ENCODE results near the gene ZFHX3.
"Not testable (repeated sequence)": the region's sequence is repeated elsewhere in the genome, so short reads cannot be mapped to it uniquely, and the experiment has no call there.

ZFHX3 gene

DNA sequence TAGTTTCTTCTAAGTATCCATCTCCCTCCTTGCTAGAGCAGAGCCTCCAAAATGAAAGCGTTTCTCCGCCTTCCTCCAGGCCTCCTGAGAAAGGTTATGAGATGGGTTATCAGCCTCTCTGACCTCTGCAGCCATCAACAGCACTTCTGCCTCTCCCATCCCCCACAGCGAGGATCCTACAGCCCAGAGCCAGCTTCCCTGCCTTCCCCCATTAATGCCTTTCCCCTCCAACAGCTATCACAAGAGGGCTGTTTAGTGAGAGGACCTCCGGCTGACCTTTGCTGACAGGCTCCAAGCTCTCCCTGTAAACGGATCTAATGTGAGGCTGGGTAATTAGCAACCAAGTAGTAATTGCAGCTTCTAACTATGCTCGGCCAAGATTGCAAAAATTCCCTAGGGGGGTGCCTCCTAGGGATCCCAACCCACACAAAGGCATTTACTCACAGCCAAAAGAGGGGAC, 55.8 kb downstream of the ZFHX3 start:
- DNase-seq: no peak

DNA sequence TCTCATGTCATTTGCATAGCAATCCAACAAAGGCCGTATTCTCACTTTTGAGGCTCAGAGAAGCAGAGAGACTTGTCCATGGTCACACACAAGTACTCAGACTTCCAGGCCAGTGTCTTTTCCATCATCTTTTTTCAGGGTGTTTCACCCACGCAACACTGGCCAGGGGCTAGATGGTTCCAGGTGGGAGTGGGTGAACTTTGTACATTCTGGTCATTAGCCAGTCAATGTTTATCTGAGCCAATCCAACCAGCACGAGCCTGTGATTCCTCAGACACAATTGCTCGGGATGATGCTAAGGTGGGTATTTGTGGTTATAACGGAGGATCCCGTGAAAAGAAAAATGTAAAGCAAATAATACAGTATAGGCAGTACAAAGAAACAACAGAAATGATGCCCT, 56.3 kb downstream of the ZFHX3 start:
- DNase-seq: no peak

DNA sequence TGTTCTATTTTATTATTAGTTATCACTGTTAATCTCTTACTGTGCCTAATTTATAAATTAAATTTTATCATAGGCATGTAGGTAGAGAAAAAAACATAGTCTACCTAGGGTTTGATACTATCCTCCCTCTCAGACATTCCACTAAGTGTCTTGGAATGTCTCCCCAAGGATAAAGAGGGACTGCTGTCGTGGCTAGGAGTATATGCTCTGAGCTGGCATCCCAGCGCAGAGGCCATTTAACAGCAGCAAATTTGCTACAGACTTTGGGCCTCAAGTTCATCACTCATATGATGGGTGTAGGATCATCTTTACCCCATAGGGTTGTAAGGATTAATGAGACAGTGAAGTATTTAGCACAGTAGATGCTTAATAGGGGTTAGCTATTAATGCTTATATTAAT, 56.7 kb downstream of the ZFHX3 start:
- no peak for DNase-seq

DNA sequence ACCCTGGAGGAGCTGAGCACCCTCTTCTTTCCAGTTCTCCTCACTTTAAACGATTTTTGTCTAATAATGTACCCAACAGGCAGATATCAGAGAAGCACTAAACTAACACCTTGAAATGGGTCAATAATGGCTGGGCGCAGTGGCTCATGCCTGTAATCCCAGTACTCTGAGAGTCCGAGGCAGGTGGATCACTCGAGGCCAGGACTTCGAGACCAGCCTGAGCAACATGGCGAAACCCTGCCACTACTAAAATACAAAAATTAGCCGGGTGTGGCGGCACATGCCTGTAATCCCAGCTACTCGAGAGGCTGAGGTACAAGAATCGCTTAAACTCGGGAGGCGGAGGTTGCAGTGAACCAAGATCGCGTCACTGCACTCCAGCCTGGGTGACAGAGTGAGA, 57.4 kb downstream of the ZFHX3 start:
- DNase-seq: no peak

DNA sequence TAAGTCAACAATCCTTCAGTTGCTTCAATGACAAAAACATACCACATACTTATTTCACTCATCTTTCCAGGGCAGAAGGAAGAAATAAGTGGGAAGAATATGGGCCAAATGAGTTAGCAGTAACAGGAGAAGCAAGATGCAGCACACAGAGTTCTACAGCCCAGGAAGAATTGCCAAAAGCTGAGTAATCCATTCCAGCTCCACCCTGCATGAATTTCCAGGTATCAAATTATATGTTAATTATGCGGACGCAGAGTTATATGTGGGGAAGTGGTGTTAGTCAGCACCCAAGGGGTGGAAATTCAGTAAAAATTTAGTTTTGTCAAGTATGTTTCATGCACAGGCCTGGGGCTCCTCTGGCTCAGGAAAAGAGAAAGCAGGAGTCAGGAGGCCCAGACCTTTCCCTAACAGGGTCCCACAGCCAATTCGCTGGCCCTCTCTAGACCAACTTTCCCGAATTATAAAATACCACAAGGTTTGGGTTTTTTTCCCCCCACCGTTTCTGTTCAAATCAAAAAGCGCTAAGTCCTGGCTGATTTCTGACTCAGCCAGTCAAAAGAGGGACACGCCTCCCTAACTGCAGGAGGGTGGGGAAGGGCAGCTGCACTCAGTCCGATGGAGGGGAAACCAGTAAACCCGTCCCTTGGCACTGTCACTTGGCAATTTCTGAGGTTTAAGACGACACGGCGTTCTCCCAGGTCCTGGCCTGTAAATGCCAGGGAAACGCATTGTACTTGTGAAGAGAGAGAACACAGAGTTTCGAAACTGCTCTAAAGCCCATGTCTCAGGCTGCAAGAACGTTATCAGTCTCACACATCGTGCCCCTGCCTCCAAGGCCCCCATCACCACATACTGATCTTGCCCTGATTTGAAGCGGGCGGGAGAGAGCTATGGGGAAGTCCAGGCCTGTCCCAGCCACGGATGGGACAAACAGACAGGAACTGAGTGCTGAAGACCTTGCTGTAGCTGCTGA, 58.1 kb downstream of the ZFHX3 start:
- DNase-seq: no peak

DNA sequence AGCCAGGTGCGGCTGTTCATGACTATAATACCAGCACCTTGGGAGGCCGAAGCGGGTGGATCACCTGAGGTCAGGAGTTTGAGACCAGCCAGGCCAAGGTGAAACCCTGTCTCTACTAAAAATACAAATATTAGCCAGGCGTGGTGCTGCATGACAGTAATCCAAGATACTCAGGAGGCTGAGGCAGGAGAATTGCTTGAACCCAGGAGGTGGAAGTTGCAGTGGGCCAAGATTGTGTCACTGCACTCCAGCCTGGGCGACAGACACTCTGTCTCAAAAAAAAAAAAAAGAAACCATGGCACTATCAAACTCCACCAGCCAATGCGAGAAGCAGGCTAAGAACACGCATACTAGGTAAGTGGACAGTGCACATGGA, 58.7 kb downstream of the ZFHX3 start:
- not testable (repeated sequence) for DNase-seq

DNA sequence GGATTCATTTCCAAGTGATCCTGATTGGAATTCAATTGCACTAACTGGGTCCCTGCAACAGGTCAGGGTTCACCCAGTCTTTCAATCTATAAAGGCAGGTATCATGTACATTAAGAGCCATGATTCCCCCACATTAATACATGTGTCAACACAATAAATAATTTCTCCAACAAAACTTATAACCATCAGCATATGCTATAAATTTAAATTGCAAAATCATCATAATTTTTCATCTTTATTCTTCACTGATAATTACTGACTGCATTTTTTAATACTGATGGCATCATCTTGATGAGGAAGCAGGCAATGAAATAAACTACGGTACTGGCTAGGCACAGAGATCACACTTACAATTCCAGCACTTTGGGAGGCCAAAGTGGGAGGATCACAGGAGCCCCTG, 59.4 kb downstream of the ZFHX3 start:
- DNase-seq: no peak

DNA sequence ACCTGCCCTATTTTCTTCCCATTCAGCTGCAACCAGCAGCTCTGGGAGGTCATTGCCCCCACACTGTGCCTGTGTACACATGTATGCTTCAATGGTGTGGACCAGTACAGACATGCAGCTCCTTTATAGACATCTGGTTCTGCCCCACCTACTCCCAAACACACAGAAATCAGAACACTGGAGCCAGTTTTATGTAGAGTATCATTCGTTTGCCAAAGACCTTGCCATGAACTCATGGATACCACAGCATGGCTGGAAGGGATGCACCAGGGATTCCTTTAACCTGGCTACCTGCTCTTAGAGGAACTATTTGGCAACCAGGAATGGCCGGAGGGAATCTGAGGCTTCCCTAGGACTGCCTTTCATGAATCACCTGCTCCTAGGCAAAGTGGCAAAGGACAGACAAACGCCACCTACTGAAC, 60.4 kb downstream of the ZFHX3 start:
- no peak for DNase-seq

DNA sequence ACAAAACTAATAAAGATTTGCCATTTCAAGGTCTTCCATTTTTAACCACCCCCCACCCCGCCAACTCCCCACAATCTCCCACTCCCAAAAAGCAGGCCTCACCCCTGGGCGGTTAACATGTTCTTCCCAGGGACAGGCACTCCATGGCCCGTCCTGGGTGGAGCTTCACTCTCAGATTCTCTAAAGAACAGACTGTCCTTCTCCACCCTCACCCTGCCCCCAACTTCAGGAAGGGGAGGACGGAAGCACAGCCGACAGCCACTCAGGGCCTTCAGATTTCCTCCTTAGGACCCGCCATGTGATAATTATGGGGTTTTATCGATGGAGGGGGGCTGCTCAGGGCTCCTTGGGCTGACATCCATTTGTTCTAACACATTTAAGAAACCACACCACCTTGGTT, 61.9 kb downstream of the ZFHX3 start:
- no peak for DNase-seq

DNA sequence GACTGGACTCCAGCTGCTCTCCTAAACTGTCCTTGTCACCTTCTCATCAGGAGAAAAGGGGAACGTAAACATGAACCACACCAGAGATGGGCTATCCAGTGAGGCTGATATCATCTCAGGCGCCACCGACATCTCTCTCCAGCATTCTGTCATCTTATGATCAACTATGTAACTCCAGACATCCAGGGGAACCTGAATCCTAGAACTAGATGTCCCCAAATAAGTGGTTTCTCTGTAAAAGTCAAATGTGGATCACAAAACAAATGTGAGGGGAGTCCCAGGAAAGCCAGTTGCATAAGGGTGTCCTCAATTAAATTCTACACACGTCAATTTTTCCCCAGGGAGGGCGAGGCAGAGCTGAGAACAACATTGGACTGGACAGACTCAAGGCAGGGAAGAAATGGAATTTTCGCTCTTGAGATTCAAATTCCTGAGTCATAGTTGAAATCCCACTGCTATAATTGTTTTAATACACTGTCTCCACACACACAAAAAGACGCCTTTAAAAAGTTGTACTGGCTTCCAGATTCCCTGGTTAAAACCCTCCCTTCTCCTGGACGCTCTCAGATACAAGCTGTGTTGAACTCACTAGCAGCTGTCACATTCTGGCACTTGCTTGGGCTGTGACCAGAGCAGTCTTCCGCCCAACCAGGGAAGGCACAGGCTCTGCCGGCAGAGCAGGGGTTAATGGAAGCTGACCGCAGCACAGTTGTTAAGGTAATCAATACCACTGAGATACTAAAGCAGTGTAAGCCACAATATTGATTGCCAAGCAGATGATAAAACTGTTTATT, 62.6 kb downstream of the ZFHX3 start:
- no peak for DNase-seq

DNA sequence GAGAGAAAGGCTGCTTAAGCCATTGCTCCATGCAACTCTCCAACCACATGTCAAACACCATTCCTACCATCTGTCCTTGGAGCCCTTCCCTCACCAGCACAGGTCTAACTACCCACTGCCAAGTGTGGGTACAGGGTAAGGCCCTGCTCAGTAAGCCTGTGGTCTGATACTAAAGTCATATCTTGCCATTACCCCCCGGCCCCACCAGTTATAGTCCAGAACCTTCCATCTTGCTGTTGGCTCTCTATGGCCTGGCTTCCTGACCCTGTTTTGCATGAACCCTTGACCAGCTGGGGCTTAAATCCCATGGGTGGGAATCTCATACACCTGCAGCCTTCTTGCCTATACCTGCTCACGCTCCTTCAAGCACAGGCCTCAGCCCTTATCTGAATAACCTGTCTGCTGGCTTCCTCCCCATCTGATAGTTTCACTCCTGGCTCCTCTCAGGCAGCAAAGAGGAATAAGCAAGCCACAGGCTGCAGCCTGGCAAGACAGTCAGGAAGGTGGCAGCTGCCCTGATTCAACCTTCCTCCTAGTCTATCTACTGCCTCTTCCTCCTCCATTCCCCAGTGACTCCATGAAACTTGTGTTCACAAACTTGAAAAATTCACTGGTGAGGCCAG, 64.1 kb downstream of the ZFHX3 start:
- DNase-seq: no peak

DNA sequence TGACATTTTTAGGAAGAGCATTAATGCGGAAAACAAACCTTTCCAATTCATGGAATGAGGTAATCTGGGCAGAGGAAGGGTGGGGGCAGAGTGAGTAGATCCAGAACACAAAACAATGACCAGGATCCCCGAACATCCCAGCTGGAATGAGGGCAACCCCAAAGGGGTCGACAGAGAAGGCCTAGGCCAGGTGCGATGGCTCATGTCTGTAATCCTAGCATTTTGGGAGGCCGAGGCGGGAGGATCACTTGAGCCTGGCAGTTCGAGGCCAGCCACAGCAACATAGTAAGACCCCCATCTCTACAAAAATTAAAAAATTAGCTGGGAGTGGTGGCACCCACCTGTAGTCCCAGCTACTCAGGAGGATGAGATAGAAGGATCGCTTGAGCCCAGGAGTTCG, 64.7 kb downstream of the ZFHX3 start:
- no peak for DNase-seq

DNA sequence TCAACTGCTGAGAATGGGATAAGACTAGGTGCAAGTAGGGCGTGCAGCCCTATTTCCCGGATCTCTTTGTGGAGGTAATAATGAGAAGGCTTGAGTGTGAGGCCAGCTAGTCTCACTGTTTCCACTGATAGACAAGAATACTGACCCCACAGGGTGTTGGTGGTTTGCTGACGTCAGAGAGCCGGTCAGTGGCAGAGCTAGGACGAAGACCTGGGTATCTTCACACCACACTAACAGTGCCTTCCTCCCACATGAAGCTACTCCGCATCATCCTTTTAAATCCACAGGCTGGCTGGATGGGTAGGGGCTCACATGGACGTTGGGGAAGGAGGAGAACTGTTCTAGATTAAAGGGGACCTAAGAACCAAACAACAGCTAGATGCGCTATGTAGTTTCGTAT, 68.0 kb downstream of the ZFHX3 start:
- DNase-seq: no peak

DNA sequence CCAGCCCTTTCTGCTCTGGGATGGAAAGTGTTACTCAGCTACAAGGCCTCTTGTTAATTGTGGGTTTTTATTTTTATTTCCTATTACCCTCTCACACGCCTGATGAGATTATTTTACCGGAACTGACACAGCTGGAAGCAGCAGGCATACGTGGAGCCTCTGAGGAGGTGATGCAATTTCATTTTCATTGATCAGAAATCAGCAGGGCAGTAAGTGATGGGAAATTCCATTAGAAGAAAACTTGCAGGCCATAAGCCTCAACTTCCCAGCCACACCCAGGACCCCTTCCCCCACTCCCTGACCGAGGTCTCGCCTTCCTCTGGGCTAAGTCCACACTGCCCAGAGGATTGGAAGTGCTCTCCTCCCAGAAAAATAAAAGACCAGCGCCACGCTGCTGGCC, 69.7 kb downstream of the ZFHX3 start:
- DNase-seq: no peak

DNA sequence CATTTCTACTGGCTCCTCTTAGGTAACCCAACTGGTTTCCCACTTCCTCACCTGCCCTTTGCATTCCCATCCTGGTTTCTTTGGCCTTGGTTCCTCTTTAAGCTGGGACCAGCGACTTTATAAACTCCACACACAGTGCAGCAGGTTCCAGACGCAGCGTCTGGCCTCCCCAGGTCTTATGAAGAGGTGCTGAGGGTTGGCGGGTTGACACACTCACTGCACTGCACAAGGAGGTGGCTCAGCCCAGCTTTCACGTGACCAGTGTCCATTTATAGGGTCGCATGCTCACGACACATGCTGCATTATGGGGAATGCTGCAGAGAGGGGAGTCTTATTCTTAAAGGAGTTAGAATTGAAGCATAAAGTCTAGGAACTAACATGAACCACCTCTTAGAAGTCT, 70.8 kb downstream of the ZFHX3 start:
- no peak for DNase-seq

DNA sequence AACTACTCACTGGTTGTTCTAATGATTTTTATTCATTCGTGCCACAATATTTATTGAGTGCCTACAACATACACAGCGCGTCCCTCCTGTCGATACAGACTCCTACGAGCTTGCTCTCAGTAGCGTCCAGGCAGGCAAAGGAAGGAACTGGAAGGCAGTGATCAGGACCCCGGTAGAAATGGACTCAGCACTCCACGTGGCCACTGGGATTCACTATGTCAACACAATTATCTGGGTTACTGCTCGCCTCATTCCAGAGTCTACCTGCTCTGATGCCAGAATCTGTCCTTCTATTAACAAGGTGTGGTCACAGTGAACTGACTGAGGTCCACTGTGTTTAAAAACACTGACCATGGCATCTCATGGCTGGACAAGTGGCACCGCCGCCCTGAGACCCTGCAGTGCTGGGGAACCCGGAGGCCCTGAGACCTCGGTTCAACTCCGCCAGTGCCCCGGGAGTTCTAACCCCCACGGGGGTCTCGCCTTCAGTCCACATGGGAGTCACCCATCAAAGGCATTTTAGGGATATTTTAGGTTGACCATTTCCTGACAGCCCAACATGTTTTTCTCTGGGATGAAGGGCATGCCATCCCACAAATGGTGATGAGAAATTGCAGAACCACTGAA, 71.4 kb downstream of the ZFHX3 start:
- no peak for DNase-seq

DNA sequence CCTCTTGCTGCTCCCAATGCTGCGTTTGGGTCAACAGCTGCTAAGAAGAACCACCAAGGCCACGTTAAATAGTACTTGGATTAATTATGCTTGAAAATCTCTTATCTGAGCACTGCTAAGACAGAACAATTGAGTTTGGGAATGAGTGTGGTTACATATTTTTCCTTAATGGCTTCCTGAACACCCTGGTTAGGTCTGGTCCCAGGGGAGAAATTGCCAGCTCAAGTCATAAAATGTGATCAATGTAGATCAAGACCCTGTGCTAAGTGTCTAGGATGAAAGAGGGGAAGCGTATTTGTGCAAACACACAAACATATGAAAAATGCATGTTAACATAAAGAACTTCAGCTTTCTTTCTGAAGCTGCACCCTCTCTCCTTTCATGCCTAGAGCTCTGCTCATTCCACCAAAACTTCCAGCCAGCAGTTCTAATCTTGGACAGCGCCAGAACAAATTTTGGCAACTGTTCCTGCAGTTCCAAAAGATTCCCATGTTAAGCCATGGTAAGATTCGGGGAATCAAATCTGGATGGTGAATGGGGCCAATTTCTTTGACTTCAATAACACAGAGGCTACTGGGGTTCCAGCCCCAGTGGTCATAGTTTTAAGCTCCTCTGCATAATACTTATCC, 72.0 kb downstream of the ZFHX3 start:
- no peak for DNase-seq

DNA sequence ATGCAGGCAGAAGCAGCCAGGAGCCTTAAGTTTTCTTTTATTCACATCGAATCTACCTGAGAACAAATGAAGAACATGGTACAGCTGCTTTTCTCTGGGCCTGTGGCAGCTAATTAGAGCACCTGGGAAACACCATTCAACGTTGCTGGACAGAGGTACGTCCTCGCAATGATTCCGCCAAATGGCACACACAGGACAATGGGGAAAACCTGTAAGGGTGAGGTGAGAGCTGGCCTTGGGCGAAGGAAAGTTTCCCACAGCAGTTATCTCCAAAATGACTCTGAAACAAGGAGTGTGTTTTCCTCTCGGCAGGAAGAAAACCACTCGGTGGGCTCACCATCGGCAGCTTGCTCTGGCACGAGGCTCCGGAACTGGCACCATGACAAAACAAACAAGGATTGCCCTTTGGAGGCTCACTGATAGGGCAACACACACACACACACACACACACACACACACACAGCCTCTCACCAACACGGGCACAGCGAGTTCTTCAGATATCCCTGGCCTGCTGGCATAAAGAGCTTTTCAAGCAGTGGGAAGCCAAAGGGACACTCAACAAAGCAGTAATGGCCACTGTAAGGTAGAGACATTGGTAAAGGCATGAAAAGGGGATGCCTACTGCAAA, 73.7 kb downstream of the ZFHX3 start:
- no peak for DNase-seq

DNA sequence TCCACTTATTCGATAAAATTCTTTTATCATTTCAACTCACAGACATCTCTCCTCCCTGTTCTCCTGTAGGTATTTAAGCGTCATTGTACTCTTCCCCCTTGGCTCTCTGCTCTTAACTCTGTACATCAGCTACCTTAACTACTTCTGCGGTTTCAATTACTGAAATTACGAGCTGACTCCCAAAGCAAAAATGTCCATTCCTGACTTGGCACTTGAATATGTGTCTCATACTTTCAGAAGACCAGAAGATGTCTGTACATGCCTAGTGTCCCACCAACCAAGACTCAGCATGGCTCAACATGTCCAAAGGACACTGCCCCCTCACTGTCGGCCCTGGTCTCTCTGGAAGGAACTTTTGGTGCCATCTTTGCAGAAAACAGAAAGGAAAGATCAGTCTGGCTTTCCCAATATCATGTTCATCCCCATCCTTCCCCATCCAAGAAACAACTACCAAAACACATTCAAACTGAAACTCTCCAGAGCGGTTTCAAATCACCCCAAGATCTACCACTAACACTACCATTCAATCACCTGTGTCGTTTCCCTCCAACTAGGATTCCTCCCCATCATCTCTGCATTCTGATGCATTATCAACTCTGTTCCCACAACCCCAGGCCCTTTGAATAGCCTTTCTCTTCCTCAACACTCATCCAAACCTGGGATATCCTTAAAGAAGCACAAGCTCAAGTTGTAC, 74.9 kb downstream of the ZFHX3 start:
- DNase-seq: no peak

DNA sequence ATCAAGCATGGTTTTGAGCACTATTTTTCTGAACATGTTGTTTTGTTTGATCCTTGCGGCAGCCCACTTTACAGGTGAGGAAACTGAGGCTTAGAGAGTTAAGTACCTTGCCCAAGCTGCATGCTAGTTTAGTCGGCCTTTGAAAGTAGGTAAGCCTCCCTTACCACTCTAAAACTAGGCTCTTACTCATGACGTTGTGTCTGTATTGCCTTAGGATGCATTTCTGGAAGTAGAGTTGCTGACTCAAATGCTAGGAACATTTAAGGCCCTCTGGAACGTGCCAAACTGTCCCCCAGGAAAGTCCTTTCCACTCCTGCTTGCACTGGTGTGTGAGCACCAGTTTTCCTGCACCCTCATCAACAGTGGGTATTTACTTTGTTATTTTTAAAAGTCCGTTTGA, 76.6 kb downstream of the ZFHX3 start:
- no peak for DNase-seq

DNA sequence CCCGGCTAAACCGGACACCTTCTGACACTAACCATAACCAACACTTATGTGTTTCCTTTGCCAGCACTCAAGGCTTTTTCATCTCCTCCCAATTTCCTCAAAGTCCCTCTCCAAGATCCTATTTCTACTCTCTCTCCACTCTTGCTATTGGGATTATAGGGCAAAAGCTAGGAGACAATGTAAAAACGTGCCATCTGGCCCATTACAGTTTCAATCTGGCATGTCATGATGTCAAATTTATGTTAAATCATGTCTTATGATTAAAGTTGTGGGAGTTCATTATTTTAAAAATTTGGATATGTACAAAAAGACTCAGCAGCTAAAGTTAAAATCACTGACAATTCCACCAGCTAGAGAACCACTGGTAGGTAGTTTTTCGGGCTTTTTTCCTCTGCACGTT, 77.3 kb downstream of the ZFHX3 start:
- no peak for DNase-seq
